Stimulated activated CD8-positive, alpha-beta memory T cell treated with anti-CD3 and anti-CD28 coated beads, Interleukin-15, amount 100 ng/mL, for 1 hour (primary cell): ENCODE measurements around the gene TLR7.

Source experiments
- DNase-seq: peaks from one replicate; pipeline ENCODE4 v3.0.0-alpha.2; 2020; ENCODE audit warnings: low read depth

TLR7 gene

DNA sequence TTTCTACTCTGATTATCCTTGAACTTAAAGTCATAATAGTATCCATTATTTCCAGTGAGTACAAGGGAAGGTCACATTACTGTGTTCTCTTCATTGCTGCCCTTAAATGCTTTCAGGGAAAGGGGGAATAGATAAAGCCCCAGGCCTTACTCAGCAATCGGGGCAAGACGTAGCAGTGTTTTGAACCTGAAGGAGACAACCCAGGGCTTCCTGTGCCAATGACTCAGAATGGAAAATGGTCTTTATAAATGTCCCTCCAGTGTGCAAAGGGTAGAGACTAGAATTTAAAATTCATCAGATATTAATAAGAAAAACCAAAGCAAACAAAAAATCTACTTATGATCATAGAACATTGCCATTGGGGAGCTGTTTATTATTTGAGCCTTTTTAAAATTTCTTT lies 63.3 kb downstream of the TLR7 start:
- no peak for DNase-seq

DNA sequence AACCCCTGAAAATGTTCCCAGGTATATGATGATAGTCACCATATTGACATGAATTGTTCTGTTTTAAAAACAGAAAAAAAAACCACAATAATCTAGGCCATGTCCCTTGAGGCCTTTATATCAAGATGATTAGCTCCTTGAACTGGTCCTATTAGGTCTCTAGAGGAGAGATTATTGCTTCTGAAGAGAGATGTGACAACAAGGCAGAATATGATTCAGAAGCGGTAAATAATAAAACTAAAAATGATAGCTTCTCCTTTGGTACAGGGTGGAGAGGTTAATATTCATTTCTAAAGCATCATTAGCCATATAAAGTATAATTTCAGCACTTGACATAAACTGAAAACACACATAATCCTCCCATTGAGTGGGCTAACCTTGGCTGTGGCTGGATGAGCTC lies 65.4 kb downstream of the TLR7 start:
- DNase-seq, result no peak

DNA sequence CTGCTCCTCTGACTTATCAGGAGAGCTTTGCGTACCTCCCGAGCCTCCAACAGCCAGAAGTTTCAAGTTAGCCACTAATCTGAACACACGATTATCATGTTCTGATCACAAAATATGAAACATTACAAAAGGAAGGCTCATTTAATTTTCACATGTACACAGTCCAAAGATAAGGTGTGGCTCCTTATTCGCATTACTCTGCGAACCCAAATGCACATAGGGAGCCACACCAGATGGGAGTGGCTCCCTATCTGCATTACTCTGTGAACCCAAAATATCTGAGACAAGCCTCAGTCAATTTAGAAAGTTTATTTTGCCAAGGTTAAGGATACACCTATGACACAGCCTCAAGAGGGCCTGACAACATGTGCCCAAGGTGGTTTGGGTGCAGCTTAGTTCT lies 68.0 kb downstream of the TLR7 start:
- DNase-seq, result no peak

DNA sequence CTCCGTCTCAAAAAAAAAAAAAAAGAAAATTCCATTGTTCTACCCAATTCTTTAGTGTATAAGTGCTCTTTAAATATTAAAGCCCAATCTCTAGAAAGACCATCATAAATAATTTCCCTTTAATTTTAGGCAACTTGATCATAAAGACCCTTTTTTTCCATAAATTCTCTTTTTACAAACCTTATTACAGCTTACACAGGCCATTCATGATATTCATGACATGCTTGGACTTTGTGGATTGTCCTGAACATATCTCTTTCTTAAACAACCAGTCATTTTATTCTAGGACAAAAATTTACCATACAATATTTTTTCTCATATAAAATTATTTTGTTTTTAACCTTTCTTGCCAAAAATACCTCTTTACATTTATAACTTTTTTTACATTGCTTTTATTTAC lies 70.1 kb downstream of the TLR7 start:
- DNase-seq, result no peak
